NCI-H2171 treated with DMSO at 0.1 percent for 48 hours (cell line): Measurements from ENCODE around the gene ATP6V0D1.

Experiments used
- DNase-seq: peaks from one replicate; lab custom pipeline; 2025; lab: John Stamatoyannopoulos, UW

ATP6V0D1 gene

DNA sequence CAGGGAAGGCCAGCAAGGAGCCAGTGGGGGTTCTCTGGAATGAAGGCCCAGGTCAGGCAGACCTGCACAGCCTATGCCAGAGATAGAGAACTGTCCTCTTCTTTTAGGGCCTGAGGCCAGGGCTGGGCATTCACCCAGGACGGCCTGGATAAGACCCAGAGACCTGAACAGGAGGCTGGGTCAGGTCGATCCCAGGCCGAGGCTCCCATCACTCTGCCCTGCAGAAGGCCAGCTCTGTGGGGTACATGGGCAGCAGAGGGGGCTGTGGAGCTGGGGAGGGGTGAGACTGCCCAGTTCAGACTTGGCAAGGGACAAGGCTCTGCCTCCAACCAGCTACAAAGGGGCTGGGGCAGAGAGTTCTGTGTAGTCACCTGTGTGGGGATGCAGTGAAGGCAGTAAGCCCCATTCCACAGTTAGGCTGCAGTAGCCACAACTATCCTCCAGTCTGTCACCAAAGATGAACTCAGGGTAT is 35.5 kb downstream of the ATP6V0D1 start:
- DNase-seq = no peak

DNA sequence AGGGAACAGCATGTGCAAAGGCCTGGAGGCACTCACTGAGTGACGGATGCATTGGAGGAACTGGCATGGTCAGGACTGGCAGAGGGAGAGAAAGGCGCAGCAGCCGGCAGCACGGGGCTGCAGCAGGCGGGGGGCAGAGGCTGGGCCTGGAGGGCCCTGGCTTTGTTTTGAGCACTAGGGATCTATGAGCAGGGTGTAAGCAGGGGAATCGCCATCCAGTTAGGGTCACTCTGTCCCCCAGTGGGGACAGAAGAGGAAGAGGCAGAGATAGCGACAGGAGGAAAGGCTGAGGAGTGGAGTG is 35.9 kb downstream of the ATP6V0D1 start:
- DNase-seq = no peak

DNA sequence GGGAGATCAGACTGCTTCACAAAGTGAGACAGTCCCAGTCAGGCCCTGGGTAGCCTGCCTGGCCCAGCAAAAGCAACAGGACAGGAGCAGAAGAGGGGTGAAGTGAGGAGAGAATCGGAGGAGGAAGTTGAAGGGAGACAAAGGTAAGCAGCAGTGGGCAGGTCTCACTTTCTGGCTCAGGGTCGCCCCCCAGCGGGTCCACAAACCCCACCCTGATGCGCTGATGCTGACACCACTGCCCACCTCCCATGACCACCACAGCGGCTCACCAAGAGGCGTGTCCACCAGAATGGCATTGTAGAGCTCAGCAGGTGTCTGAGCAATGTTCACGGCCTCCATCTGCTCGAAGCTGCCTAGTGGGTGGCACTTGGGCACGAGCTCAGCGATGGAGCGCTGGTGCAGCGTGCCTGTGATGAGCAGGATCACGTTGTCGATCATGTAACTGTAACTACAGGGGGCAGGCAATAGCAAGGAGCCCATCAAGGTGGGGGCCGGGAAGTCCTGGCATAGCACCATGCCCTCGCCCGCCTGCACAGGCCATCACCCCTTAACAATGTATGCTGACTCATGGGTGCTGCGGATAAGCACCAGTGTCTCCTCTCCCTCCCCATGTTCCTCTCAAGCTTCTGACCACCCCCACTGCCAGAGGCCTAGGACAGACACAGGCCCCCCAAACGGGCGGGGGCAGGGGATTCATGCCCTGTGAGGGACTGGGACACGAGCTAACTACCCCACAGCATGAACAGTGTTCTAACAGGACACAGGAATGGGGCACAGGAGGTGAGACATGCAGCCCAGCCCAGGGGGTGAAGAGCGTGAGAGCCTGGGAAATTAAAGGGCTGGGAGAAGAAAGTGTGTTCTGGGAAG is 36.5 kb downstream of the ATP6V0D1 start:
- no peak for DNase-seq

DNA sequence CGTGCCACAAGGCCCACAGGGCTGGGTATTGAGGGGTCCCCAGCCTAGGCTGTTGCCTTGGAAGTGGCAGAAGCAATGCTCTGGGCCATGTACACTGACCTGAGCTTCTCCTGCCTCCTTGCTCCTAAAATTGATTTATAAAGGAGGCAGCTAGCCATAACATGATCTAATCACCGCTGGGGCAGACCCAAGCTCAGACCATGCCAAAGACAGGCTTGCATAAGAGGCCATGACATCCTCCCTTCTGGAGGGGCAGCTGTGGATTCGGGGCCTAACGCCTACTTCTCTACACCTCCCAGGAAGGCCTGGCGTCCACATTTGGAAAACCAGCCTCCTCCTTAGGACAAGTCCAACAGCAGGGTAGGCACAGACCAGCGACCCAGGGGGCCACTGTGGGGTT is 37.7 kb downstream of the ATP6V0D1 start:
- DNase-seq = no peak

DNA sequence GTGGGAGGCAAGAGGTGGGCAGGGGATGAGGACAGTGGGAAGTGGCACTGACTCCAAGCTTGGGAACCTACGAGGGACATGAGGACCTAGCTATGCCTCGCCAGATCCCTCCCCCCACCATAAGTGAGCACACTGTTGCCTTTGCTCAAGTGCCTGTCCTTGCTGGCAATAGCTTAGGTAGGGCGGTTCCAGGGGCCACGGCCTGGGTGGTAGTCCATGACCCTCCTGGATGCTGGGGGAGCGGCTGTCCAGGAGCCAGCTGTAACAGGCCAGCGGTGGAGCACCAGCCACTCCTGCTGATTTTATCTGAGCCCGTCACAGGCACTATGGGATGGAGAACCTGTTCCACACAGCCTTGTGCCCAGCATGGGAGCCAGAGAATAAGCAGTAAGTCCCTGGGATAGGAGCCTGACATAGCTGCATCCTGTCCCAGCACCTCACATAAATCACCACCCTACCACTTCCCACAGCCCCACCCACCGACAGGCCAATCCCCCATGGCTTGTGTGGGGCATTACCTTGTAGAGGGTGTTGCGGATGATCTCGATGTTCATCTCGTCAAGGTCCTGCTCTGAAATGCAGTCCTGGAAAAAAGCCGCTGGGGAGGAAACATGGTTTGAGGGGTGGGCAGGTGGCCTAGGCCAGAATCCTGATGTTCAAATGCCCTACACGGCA is 38.2 kb downstream of the ATP6V0D1 start:
- DNase-seq = no peak

DNA sequence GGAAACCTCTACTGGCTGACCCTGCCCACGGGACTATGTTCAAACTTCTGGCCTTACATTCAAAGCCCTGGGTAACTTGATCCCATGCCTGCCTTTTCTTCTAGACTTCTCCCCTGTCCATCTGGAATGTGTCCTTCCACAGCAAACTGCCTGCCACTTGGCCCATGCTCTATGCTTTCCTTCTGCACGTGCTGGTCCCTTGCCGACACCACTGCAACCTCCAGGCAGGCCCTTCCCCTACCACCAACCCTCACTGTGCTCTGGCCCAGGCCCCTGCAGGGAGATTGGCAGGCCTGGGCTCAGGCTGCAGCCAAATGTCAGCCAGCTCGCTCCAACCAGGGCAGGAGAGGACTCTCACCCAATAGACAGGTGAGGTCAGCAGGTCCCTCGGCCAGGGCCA is 39.0 kb downstream of the ATP6V0D1 start:
- DNase-seq = no peak

DNA sequence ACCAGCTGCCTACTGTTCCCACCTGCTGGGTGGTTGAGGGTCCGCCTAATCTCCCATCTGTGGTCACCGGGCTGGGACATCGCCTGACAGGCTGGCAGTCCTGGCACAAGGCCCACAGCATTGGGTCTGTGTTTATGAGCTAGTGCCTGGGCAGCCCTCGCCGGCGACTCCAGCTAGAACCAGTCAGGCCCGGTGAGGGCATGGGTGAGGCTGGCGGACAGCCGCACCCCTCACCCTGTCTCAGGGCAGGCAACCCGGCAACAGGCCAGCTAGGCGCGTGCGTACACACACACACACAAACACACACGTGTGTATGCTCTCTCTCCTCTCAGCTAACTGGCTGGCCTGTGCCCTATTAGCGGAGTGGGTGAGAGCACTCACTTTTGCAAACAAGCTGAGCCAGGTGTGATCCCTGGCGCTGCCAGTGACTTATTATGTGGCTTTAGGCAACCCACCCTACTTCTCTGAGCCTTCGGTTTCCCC is 39.6 kb downstream of the ATP6V0D1 start:
- DNase-seq = peak; percentile 93

DNA sequence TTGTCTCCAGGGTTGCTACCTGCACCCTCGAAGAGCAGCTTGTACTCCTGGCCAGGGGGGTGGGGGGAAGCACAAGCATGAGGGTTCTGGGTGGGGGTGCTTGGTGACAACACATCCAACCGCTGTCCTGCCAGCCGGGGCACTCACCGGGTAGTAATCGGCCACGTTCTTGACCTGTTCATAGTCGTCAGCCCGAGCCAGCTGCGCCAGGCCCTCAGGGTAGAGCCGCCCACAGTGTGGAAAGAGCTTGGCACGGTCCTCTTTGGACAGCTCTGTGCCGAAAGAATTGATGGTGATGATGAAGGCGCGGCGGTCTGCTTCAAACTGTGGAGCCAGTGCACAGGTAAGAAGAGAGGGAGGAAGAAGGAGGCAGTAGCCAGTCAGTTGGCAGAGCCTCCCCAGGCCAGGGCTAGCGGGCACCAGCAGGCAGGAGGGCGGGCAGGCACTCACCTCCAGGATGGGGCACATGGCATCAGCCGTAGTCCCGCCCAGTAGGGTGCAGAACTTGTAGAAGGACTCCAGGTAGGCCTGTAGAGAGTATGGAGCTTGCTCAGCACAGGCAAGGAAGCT is 42.0 kb downstream of the ATP6V0D1 start:
- DNase-seq = no peak

DNA sequence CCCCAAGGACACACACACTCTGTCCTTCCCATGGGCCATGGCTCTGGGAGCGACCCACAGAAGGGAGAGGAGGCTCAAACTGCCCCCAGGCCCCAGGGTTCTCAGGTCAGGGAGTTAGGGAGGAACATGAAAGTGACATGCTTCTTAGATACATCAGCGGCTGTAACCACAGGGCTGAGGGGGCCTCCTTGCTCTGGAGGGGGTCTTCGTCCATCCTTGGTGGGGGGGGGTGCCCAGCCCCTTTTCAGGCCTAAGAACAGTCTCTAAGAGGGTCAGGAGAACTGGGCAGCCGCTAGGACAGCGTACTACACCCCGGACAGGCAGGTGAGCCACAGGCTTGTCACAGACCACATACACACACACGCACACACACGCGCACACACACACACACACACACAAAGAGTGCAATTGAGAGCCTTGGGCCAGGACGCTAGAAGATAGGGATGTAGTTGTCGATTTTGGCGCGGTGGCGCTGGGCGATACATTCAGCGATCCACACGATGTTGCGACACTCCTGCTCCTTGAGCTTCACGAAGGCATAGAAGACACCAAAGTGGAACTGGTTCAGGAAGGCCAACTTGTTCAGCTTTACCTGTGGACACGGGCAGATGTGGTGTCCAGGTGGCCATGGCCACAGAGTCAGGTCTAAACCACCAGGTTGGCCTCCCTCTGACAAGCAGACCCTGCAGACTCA is 42.7 kb downstream of the ATP6V0D1 start:
- no peak for DNase-seq

DNA sequence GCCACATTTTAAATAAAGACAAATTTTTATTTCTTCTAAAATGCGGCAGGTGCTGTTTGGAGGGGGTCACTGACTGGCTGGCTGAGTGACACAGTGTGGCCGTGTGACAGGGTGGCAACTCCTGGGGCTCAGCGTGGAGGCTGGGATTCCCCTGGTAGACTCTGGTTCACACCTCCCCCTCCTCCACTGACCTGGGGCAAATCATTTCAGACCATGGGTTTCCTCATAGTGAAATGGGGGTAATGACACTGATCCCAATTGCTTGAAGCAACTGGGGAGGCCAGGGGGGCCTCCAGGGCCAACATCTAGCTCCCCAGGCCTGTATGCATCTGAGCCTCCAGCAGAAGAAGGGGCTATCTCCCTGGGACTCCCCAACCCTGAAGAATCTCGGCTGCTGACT is 43.4 kb downstream of the ATP6V0D1 start:
- no peak for DNase-seq

DNA sequence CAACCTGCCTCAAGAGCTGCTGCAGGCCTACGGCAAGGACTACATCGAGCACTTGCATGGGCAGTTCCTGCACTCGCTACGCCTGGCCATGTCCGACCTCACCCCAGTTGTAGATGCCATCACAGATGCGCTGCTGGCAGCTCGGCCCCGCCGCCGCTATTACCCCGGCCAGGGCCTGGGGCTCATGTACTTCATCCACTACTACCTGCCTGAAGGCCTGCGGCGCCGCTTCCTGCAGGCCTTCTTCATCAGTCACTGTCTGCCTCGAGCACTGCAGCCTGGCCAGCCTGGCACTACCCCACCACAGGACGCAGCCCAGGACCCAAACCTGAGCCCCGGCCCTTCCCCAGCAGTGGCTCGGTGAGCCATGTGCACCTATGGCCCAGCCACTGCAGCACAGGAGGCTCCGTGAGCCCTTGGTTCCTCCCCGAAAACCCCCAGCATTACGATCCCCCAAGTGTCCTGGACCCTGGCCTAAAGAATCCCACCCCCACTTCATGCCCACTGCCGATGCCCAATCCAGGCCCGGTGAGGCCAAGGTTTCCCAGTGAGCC is 44.2 kb downstream of the ATP6V0D1 start:
- DNase-seq = no peak

DNA sequence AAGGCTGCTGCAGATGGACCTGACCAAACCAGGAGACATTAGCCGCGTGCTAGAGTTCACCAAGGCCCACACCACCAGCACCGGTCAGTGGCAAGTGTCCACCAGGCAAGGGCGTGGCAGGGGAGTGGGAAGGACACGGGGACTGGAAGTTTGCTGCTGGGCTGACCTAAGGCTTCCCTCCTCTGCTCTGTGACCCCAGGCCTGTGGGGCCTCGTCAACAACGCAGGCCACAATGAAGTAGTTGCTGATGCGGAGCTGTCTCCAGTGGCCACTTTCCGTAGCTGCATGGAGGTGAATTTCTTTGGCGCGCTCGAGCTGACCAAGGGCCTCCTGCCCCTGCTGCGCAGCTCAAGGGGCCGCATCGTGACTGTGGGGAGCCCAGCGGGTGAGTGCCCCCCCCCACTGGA is 45.2 kb downstream of the ATP6V0D1 start:
- no peak for DNase-seq

DNA sequence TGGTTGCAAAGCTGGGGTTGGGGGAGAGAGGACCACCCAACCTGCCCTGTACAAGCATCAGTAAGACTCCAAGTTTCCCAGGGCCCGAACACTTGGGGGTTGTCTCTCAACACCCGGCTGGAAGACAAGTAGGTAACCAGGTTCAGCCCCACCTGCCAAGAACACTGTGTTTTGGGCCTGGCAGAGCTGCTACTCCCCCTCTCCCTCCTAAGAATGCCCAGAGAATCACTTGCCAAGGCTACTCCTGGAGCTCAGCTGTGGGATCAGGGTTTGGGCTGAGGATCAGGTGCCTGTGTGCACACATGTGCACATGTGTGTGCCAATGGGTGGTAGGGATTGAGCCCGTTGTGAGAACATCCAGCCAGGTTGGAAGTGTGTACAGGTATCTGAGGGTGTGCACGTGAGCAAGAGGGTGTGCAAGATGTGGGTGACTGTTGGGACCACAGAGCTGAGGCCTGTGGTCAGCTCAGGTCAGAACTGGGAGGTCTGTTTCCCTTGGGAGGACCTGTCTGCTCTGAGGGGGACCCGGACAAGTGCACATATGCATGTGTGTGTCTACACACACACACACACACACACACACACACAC is 47.7 kb downstream of the ATP6V0D1 start:
- DNase-seq = no peak

DNA sequence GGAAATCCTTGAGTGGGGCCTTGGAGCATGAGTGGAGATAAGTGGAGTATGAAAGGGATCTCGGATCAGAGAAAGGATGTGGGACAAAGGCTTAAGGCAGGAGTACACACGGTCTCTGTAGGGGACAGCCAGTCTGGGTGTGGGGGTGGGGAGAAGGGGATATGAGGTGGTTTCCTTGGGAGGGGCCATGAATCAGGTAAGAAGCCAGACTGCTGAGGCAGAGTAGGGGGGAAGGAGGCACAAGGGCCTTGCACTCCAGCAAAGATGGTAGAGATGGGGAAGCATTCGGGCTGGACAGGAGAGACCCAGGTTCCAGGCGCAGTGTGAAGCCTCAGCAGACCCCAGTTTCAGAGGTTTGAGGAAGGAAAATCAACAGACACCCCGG is 48.5 kb downstream of the ATP6V0D1 start:
- DNase-seq = no peak

DNA sequence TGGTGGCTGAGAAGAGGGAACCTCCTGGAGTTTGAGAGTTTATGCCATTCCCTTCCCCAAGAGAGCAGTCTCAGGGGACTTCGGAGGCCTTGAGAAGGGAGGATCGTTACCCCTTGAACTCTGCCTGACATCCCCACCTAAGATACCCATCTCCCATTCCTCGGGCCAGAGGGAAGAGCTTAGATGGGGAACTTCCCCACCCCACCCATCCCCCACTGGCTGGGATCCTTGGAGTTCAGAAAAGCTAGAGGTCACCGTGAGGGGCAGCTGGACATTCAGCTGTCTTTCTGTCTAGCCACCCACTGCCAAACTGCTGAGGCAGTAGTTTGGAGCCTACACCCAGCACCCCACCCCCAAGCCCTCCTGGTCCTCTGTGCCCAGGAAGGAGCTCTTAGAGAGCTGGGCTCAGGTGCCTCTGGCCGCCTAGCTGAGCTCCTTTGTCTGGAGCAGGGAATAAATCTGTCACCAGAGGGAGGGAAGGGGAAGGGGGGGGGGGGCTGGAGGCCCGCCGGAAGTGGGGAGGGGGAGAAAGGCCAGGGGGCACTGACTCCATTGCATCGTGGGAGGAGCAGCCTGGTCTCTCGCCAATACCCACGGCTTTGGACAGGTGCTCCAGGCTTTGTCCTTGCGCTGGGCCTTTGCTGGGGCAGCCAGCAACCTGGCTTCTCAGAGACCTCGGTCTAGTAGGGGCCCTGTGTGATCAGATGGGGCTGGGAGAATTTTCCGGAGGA is 49.0 kb downstream of the ATP6V0D1 start:
- DNase-seq = peak; percentile 24

DNA sequence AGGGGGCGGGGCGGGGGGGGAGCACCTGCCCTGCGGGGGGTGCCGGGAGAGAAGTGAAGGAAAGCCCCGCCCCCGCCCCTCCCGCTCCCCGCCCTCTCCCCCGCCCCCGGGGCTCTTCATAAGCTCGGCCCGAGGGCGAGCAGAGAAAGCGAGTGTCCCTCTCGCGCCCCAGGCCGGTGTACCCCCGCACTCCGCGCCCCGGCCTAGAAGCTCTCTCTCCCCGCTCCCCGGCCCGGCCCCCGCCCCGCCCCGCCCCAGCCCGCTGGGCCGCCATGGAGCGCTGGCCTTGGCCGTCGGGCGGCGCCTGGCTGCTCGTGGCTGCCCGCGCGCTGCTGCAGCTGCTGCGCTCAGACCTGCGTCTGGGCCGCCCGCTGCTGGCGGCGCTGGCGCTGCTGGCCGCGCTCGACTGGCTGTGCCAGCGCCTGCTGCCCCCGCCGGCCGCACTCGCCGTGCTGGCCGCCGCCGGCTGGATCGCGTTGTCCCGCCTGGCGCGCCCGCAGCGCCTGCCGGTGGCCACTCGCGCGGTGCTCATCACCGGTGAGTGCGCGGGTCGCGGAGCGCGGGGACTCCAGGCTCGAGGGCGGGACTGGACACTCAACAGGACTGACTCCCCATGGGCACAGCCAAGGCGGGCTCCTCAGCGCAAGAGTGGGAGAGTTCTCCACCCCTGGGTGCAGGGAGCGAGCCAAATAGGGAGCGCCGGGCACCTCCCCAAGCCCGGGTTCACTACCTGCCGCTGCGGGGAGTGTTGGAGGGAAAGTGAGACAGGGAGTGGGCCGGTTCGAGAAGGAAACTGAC is 49.8 kb downstream of the ATP6V0D1 start, which contains the start of gene HSD11B2:
Gene HSD11B2, plus strand, starts transcription at position 145 of the 798 bp plus-strand sequence. Its CDS starts 128 bp downstream, at position 273.
- peak; percentile 48 for DNase-seq

DNA sequence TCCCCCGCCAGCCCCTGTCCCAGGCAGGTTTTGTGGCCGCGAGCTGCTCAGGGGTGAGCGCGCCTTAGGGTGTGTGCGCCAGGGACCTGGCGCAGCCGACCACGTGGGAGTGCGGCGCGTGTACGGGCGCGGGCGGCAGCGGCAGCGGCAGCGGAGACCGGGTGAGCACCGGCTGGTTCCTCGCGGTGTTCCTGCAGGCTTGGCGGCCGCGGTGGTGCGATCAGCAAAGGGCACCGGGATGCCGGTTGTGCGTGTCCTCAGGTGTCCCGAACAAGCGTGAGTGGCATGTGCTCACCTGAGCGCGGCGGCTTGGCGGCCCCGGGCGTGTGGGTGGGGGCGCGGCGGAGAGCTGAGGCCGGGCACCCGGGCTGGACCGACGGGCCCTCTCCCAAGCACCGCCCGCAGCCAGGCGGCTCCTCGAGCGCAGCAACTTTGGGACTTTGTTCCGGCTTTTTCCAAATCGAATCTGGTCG is 50.4 kb downstream of the ATP6V0D1 start:
- DNase-seq = peak; percentile 56

DNA sequence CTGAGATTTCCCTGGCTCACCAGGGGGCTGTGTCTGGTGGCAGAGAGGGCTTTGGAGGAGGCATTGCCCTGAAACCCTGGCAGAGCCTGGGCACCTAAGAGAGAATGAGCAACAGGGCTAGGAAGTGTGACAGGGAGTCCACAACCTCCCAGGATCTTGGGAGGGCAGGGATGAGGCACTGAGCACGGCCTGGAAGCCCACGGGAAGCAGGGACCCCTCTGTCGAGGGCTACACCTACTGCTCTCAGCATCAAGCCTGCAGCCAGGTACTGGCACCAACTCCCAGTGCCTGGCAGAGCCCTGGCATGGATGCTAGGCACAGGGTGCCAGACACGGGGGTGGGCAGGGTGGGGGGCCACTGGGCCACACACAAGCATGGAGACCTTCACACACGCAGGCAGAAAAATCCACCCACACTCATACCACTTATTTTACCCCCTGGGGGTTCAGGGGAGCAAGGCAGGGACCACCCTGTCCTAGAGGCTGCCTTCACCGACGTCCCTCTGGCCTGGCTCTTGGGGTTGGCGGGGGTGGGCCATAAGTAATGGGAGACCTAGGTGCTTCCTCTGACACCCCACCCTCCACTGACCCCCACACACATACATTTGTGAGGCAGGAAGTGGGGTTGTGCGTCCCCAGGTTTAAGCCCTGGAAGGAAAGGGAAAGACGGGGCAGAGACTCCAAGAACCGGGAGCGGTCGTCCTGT is 51.0 kb downstream of the ATP6V0D1 start:
- DNase-seq = no peak

DNA sequence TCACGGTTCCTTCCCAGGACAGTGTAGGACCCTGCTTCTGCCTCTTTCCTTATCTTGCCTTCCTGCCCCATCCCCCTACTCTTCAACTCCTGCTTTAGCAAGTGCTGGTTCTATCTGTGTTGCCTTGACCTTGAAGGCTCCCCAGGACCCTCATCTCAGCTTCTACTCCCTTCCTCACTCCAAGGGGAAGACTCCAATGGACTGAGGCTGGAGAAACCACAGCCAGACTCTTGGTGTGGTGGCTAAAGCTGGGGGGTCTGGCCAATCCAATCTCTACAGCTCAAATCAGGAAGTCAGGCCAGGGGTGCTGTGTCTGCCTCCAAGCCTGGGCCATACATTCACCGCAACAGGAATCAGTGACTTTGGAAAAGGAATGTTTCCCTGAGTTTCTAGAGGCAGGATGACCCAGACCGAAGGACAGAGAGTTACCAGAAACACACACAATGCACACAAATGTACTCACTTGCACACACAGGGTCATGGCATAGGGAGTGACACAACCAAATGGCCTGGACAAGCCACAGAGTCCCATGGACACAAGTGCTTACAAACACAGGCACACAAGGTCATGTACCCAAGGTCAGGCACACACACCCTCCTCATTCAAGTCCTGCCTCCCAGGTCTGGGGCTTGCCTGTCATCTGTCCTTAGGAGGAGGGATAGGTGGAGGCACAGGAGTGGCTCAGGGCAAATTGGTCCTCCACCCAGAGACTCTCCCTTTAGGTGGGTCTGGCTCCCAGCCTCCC is 51.7 kb downstream of the ATP6V0D1 start:
- DNase-seq = no peak
